ENCODE results near the gene C1QTNF8.

The C1QTNF8 gene

DNA sequence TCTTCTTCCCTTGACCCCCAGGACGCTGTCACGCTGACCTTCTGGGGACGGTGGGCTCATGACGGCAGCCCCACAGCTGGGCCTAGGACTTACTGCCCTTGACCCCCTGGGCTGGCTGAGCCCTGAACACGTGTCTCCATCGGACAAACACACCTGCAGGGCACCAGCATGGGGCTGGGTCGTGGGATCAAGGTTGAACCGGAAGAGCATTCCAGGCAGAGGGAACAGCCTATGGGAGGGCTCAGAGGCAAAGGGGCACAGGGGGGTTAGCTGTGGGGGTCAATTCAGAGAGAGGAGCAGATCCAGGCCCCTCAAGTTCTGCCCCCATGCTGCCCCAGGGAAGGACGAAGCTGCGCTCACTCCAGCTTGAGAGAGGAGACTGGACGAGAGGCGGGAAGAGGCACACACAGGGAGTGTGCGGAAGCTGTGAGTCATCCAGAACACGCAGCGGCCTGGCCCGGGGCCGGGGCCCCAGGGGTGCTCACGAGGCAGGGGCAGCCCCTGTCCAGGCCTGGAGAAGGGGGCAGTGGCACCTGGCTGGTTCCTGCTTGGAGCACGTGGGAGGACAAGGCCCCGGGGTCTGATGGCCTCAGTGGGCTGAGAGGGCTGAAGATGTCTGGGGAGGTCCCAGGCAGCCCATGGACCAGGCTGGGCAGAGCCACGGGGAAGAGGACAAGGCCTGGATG, 13.6 kb downstream of the C1QTNF8 start:
- TF ChIP-seq, protein P1, sequence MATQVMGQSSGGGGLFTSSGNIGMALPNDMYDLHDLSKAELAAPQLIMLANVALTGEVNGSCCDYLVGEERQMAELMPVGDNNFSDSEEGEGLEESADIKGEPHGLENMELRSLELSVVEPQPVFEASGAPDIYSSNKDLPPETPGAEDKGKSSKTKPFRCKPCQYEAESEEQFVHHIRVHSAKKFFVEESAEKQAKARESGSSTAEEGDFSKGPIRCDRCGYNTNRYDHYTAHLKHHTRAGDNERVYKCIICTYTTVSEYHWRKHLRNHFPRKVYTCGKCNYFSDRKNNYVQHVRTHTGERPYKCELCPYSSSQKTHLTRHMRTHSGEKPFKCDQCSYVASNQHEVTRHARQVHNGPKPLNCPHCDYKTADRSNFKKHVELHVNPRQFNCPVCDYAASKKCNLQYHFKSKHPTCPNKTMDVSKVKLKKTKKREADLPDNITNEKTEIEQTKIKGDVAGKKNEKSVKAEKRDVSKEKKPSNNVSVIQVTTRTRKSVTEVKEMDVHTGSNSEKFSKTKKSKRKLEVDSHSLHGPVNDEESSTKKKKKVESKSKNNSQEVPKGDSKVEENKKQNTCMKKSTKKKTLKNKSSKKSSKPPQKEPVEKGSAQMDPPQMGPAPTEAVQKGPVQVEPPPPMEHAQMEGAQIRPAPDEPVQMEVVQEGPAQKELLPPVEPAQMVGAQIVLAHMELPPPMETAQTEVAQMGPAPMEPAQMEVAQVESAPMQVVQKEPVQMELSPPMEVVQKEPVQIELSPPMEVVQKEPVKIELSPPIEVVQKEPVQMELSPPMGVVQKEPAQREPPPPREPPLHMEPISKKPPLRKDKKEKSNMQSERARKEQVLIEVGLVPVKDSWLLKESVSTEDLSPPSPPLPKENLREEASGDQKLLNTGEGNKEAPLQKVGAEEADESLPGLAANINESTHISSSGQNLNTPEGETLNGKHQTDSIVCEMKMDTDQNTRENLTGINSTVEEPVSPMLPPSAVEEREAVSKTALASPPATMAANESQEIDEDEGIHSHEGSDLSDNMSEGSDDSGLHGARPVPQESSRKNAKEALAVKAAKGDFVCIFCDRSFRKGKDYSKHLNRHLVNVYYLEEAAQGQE (IDR thresholded peaks at IDR 0.05; ENCODE audit: insufficient read depth in 1 of 2, low read depth in 2 of 2, low read length in 2 of 2) = no peak
- TF ChIP-seq SIN3A (IDR thresholded peaks at IDR 0.05; ENCODE audit: borderline replicate concordance, insufficient read depth, low read length) (no peak), FOXP2 (optimal IDR thresholded peaks at IDR 0.05; ENCODE audit: borderline replicate concordance, extremely low read depth, extremely low read length, insufficient read depth) (no peak), POLR2AphosphoS5 (IDR thresholded peaks at IDR 0.05; ENCODE audit: low read depth, low read length) (no peak), TAF1 (IDR thresholded peaks at IDR 0.05; ENCODE audit: borderline replicate concordance, insufficient read depth, low read length) (no peak)

DNA sequence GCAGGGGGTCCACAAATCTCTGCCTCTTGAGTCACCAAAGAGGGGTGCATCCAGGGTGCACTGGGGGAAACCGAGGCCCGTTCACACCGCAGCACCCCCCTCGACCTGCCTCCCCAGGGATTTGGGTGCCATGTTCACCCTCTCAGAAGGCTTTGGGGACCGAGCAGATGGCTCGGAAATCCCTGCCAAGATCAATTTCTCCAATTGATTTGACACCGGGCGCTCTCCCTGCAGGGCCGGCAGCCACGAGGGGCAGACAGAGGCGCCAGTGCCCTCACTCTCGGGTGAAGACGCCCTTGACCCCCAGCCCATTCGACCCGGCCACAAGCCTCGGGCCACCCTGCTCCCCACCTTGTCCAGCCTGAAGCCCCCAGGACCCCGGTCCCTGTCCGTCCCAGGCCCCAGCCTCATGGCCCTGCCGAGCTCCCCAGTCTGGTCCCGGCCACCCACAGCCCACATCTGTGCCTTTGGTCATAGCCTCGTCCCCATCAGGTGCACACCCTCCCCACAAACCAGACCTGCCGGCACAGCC, 14.2 kb downstream of the C1QTNF8 start:
- TF ChIP-seq TAF1 (IDR thresholded peaks at IDR 0.05; ENCODE audit: borderline replicate concordance, insufficient read depth, low read length) = no peak

DNA sequence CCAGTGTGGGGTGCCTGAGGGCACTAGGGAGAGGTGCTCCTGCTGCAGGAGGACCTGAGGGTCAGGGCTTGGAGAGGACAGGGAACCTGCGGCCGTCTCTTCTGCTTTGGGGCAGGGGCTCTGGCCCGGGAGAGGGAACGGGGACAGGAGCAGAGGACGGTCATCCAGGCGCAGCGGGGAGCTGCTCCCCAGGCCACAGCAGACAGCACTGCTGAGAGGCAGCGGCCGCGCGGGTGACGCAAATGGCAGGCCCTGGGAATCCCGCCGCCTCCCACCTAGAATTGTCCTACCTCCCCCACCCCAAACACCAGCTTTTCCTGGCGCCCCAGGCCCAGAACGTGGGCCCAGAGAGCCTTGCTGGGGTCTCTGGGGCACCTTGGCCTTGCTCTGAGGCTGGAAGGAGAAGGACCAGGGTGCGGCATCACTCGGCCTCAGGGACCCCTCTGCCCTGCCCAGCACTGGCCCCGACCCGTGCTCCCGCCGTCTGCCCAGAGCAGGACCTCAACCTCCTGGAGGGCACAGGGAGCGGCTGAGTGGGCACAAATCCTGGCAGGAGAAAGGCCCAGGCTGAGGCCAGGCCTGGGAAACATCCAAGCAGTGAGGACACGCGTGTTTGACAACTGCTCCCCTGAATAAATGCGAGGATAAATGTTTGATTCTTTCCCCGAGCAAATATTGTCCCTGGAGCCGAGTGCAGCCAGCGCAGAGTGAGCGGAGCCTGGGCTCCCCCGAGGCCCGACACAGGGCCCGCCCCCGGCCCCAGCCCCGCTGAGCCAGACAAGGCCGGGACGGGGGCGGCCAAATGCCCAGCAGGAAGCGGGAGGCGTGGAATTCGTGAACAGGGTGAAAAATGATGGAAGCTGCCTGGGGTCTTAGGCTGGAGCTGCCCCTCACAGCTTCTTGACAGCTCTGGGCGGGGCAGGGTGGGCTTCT, 15.0 kb downstream of the C1QTNF8 start:
- TF ChIP-seq SIN3A (IDR thresholded peaks at IDR 0.05; ENCODE audit: borderline replicate concordance, insufficient read depth, low read length) = no peak

DNA sequence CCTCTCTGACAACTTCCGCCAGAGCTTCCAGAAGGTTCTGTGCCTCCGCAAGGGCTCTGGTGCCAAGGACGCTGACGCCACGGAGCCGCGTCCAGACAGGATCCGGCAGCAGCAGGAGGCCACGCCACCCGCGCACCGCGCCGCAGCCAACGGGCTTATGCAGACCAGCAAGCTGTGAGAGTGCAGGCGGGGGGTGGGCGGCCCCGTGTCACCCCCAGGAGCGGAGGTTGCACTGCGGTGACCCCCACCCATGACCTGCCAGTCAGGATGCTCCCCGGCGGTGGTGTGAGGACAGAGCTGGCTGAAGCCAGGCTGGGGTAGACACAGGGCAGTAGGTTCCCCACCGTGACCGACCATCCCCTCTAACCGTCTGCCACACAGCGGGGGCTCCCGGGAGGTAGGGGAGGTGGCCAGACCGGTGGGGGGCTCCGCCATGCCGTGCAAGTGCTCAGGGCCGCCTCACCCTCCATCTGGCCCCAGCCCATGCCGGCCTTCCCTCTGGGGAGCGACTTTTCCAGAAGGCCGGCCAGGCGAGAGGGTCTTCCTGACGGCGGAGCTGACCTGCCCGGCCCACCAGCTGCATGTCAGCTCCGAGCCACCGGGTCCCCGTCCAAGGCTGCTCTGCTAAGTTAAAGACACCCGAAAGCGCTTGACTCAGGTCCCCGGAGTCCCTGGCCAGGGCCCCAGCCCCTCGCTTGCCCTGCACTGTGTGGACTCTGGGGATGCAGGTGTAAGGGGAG, 16.1 kb downstream of the C1QTNF8 start:
- no peak for TF ChIP-seq SIN3A (IDR thresholded peaks at IDR 0.05; ENCODE audit: borderline replicate concordance, insufficient read depth, low read length)
- TF ChIP-seq FOXP2 (optimal IDR thresholded peaks at IDR 0.05; ENCODE audit: borderline replicate concordance, extremely low read depth, extremely low read length, insufficient read depth) = no peak
- TF ChIP-seq, protein P1 (IDR thresholded peaks at IDR 0.05; ENCODE audit: insufficient read depth in 1 of 2, low read depth in 2 of 2, low read length in 2 of 2) = no peak
- no peak for TF ChIP-seq POLR2AphosphoS5 (IDR thresholded peaks at IDR 0.05; ENCODE audit: low read depth, low read length)
- no peak for TF ChIP-seq TAF1 (IDR thresholded peaks at IDR 0.05; ENCODE audit: borderline replicate concordance, insufficient read depth, low read length)

DNA sequence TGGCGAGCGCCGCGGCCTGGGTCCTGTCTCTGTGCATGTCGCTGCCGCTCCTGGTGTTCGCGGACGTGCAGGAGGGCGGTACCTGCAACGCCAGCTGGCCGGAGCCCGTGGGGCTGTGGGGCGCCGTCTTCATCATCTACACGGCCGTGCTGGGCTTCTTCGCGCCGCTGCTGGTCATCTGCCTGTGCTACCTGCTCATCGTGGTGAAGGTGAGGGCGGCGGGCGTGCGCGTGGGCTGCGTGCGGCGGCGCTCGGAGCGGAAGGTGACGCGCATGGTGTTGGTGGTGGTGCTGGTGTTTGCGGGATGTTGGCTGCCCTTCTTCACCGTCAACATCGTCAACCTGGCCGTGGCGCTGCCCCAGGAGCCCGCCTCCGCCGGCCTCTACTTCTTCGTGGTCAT, 16.7 kb downstream of the C1QTNF8 start:
- TF ChIP-seq SIN3A (IDR thresholded peaks at IDR 0.05; ENCODE audit: borderline replicate concordance, insufficient read depth, low read length) = no peak
- TF ChIP-seq, protein P1 (IDR thresholded peaks at IDR 0.05; ENCODE audit: insufficient read depth in 1 of 2, low read depth in 2 of 2, low read length in 2 of 2) = no peak
- TF ChIP-seq FOXP2 (optimal IDR thresholded peaks at IDR 0.05; ENCODE audit: borderline replicate concordance, extremely low read depth, extremely low read length, insufficient read depth) = no peak
- no peak for TF ChIP-seq TAF1 (IDR thresholded peaks at IDR 0.05; ENCODE audit: borderline replicate concordance, insufficient read depth, low read length)
- no peak for TF ChIP-seq POLR2AphosphoS5 (IDR thresholded peaks at IDR 0.05; ENCODE audit: low read depth, low read length)

Data from PFSK-1 (cell line).